HG02610 (cell line): Measurements from ENCODE around the gene HID1.
"Not testable (repeated sequence)": the region's sequence is repeated elsewhere in the genome, so short reads cannot be mapped to it uniquely, and the experiment has no call there.

Experiments used
- ATAC-seq: cut with Tn5 transposase; IDR thresholded peaks from one replicate; pipeline ENCODE4 v1.9.1; 2021; ENCODE audit warnings: mild to moderate bottlenecking, moderate library complexity; ENCODE audit not compliant: unreplicated experiment

Gene HID1

GRCh38 chr17:74924250-74924948, 48.2 kb downstream of the HID1 start, which contains the start of gene OTOP2:
Gene OTOP2 (plus strand): TSS chr17:74924273. CDS start chr17:74924633, 360 bp downstream.
- ATAC-seq = no peak

GRCh38 chr17:74923538-74924249, 48.9 kb downstream of the HID1 start:
- no peak for ATAC-seq

- ATAC-seq = no peak
Observed at GRCh38 chr17:74922694-74923537, 49.6 kb downstream of the HID1 start, which contains the start of gene USH1G. Gene USH1G (minus strand): TSS chr17:74923255. CDS start chr17:74923073, 182 bp downstream.

- no peak for ATAC-seq
Observed at GRCh38 chr17:74922172-74922571, 50.4 kb downstream of the HID1 start.

- no peak for ATAC-seq
Observed at GRCh38 chr17:74921769-74922168, 50.8 kb downstream of the HID1 start.

GRCh38 chr17:74921026-74921681, 51.4 kb downstream of the HID1 start:
- no peak for ATAC-seq

GRCh38 chr17:74920642-74921025, 51.9 kb downstream of the HID1 start:
- no peak for ATAC-seq

- ATAC-seq = no peak
Observed at GRCh38 chr17:74920306-74920620, 52.3 kb downstream of the HID1 start.

- no peak for ATAC-seq
Observed at GRCh38 chr17:74919440-74920305, 52.9 kb downstream of the HID1 start.

- no peak for ATAC-seq
Observed at GRCh38 chr17:74918906-74919305, 53.7 kb downstream of the HID1 start.

GRCh38 chr17:74917430-74917829, 55.1 kb downstream of the HID1 start:
- ATAC-seq = no peak

GRCh38 chr17:74916851-74917199, 55.7 kb downstream of the HID1 start:
- ATAC-seq = no peak

- ATAC-seq = no peak
Observed at GRCh38 chr17:74916136-74916850, 56.3 kb downstream of the HID1 start.

- ATAC-seq = not testable (repeated sequence)
Observed at GRCh38 chr17:74911423-74911822, 61.1 kb downstream of the HID1 start.

GRCh38 chr17:74909097-74909496, 63.5 kb downstream of the HID1 start:
- ATAC-seq = not testable (repeated sequence)

- no peak for ATAC-seq
Observed at GRCh38 chr17:74907012-74907411, 65.5 kb downstream of the HID1 start.

- not testable (repeated sequence) for ATAC-seq
Observed at GRCh38 chr17:74906214-74906793, 66.3 kb downstream of the HID1 start.

- ATAC-seq = no peak
Observed at GRCh38 chr17:74904687-74905409, 67.7 kb downstream of the HID1 start.
